Left ventricle myocardium inferior (tissue), 1 donor: ENCODE measurements around the gene SARNP. TPM values are rescaled to one million over a fixed set of nuclear protein-coding genes. Genes with fewer than 3 reads are reported as not detected.

ENCODE experiments used
- DNase-seq: peaks from one replicate; pipeline ENCODE4 v3.0.0-alpha.2; 2020
- H3K27ac ChIP-seq: fragments of 200-600 bp; replicated peaks from 2 replicates; pipeline ENCODE4 v1.8.0; 2021
- H3K27me3 ChIP-seq: fragments of 200-600 bp; 2 replicates; pipeline ENCODE4 v1.8.0; 2021; ENCODE audit warnings: low read depth
- H3K36me3 ChIP-seq: fragments of 200-600 bp; 2 replicates; pipeline ENCODE4 v1.8.0; 2021
- H3K4me1 ChIP-seq: fragments of 200-600 bp; 2 replicates; pipeline ENCODE4 v1.8.0; 2021
- H3K4me3 ChIP-seq: fragments of 200-600 bp; 2 replicates; pipeline ENCODE4 v1.8.0; 2021; ENCODE audit warnings: mild to moderate bottlenecking, moderate library complexity
- H3K9me3 ChIP-seq: fragments of 200-600 bp; replicated peaks from 2 replicates; pipeline ENCODE4 v1.8.0; 2021
- CTCF ChIP-seq: fragments of 200-600 bp; IDR thresholded peaks from 2 replicates; pipeline ENCODE4 v1.8.0; 2021; ENCODE audit warnings: antibody characterized with exemption, mild to moderate bottlenecking, borderline replicate concordance
- intact Hi-C: fragments of 100-400 bp; cut with micrococcal nuclease; formaldehyde crosslinking; loops from one replicate; pipeline ENCODE4 v1.11.0; 2022
- total RNA-seq: library from RNA; stranded (reverse); fragmentation: NEBNext Ultra II Directional; extraction: Animal tissue kit (Norgen Biotek cat#: 25700); gene quantifications from one replicate; pipeline ENCODE4 v1.2.1, GENCODE V29; 2021
- donor health status: DM: no; HTN: yes; CAD: no; lungs with severe emphysema.

SARNP gene
- total RNA-seq, 1 donor from 2014 or later, result 53.2 TPM

- Histone ChIP-seq H3K27me3 (no peaks in the 10 kb centered on the region), H3K4me3 (no peak overlapping the region), H3K27ac (no peak overlapping the region), H3K4me1 (peaks cover 38% of the 10 kb centered on the region), H3K36me3 (no peaks in the 10 kb centered on the region), H3K9me3 (no peaks in the 10 kb centered on the region)
- DNase-seq, result no peak
- intact Hi-C loops, result no loop called here
- no peak for TF ChIP-seq CTCF
These were observed 84.4 kb downstream of the SARNP start for GRCh38 chr12:55733021-55733555.

GRCh38 chr12:55732288-55732687 is 85.2 kb downstream of the SARNP start:
- intact Hi-C loops, result no loop called here
- Histone ChIP-seq H3K27me3 (no peaks in the 10 kb centered on the region), H3K27ac (no peak overlapping the region), H3K4me1 (peaks cover 38% of the 10 kb centered on the region), H3K4me3 (no peak overlapping the region), H3K9me3 (no peaks in the 10 kb centered on the region), H3K36me3 (peaks cover 2% of the 10 kb centered on the region)
- no peak for TF ChIP-seq CTCF
- DNase-seq, result no peak

- no peaks in the 10 kb centered on the region for H3K9me3 ChIP-seq
- no peak for TF ChIP-seq CTCF
- H3K36me3 ChIP-seq, result peaks cover 23% of the 10 kb centered on the region
- peak overlapping the region; percentile 98 for H3K27ac ChIP-seq
- no peaks in the 10 kb centered on the region for H3K27me3 ChIP-seq
- H3K4me1 ChIP-seq, result peaks cover 52% of the 10 kb centered on the region
- intact Hi-C loops, result no loop called here
- H3K4me3 ChIP-seq, result peak overlapping the region; percentile 91
- DNase-seq, result no peak
These were observed 87.4 kb downstream of the SARNP start for GRCh38 chr12:55729819-55730818.

GRCh38 chr12:55728939-55729818 is 88.3 kb downstream of the SARNP start, which contains the start of gene CD63:
TSS of gene CD63 (minus strand) at chr12:55729009. CDS start at chr12:55728341, 668 bp downstream.
- Histone ChIP-seq H3K27me3 (no peaks in the 10 kb centered on the region), H3K36me3 (peaks cover 33% of the 10 kb centered on the region), H3K4me1 (peaks cover 61% of the 10 kb centered on the region), H3K9me3 (no peaks in the 10 kb centered on the region), H3K27ac (peak within 1 kb of the TSS; percentile 98), H3K4me3 (peak within 1 kb of the TSS; percentile 91)
- intact Hi-C loops, result no loop called here
- DNase-seq, result peak; percentile 93
- TF ChIP-seq CTCF, result no peak
